Peyer's patch (tissue), 4 donors: ENCODE data around the gene TEX35. TPM values are rescaled to one million over a fixed set of nuclear protein-coding genes. Genes with fewer than 3 reads are reported as not detected.

Source experiments
- DNase-seq, 3 donors: peaks; one replicate each; pipeline ENCODE4 v3.0.0-alpha.2; 2017 to 2019
- H3K27ac ChIP-seq, 4 donors: fragments of 200-600 bp; sonication (generic); one replicate each; pipeline ENCODE4 v1.5.1; 2016 to 2019
- H3K27me3 ChIP-seq, 2 donors: fragments of 200-600 bp; sonication (generic); one replicate each; pipeline ENCODE4 v1.5.1; 2019
- H3K36me3 ChIP-seq, 3 donors: fragments of 200-600 bp; sonication (generic); one replicate each; pipeline ENCODE4 v1.5.1; 2016 to 2019
- H3K4me1 ChIP-seq, 4 donors: fragments of 200-600 bp; sonication (generic); one replicate each; pipeline ENCODE4 v1.5.1; 2016 to 2019
- H3K4me3 ChIP-seq, 4 donors: fragments of 200-600 bp; sonication (generic); 1 replicate in 3 of 4; 2 replicates in 1 of 4; pipeline ENCODE4 v1.5.1; 2016 to 2019; ENCODE audit warnings: mild to moderate bottlenecking in 1 of 4
- H3K9me3 ChIP-seq, 4 donors: fragments of 200-600 bp; sonication (generic); one replicate each; pipeline ENCODE4 v1.5.1; 2016 to 2019; ENCODE audit warnings: mild to moderate bottlenecking in 1 of 4
- POLR2A ChIP-seq, 2 donors: fragments of 450-650 bp; IDR thresholded peaks; one replicate each; pipeline ENCODE4 v1.5.1; 2017; ENCODE audit warnings: antibody characterized with exemption in 2 of 2, mild to moderate bottlenecking in 2 of 2, moderate library complexity in 2 of 2
- total RNA-seq, 4 donors: library from RNA; depleted of rRNA; stranded (reverse); fragments of >200 nt; gene quantifications; one replicate each; pipeline ENCODE4 v1.1.0, GENCODE V29; 2016
- TF ChIP-seq, protein P1 (sequence below), 6 experiments: fragments of 450-650 bp in 4 of 6; fragments of 200-600 bp in 2 of 6; sonication (generic) in 1 of 6; IDR thresholded peaks; one replicate each; pipeline ENCODE4 v1.5.1; 2017 to 2019; ENCODE audit warnings: antibody characterized with exemption in 6 of 6, mild to moderate bottlenecking in 3 of 6, moderate library complexity in 1 of 6

The TEX35 gene
- total RNA-seq, 4 donors from 2014 or later: not detected

DNA sequence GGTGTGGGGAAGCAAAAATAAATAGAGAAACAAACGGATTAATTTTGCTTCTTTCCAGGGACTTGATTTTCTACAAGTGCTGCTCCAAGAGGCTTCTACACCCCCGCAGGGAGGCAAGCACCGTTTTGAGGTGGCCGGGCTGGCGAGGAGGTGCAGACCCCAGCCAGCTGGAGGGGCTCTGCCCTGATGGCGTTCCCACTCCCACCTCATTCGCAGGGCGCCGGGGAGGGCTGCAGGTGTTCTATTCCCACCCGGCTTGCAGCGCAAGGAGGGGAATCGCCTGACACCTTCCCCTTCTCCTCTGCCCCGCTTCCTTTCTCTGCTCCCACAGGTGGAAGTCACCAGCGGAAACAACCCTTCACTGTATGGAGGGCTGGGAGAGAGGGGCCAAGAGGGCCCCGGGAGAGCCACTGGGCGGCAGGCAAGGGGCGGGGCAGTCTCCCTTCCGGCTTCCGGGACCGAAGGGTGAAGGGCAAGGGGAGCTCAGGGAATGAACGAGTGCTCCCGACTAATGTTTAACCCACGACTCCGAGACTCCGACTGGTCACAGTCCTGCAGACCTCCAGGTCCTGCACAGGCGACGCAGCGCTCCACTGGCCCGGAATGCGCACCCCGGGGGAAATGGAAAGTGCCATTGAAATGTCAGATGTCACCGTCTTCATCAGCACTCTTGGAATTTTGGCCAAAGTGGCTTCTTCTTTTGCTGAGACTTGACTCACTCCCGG lies 29.1 kb downstream of the TEX35 start:
- H3K36me3 ChIP-seq: peaks cover 0 to 8% (median 0%) of the 10 kb centered on the region in 3 donors
- TF ChIP-seq, protein P1, sequence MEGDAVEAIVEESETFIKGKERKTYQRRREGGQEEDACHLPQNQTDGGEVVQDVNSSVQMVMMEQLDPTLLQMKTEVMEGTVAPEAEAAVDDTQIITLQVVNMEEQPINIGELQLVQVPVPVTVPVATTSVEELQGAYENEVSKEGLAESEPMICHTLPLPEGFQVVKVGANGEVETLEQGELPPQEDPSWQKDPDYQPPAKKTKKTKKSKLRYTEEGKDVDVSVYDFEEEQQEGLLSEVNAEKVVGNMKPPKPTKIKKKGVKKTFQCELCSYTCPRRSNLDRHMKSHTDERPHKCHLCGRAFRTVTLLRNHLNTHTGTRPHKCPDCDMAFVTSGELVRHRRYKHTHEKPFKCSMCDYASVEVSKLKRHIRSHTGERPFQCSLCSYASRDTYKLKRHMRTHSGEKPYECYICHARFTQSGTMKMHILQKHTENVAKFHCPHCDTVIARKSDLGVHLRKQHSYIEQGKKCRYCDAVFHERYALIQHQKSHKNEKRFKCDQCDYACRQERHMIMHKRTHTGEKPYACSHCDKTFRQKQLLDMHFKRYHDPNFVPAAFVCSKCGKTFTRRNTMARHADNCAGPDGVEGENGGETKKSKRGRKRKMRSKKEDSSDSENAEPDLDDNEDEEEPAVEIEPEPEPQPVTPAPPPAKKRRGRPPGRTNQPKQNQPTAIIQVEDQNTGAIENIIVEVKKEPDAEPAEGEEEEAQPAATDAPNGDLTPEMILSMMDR (IDR thresholded peaks at IDR 0.05): no peak
- peak; percentile 85 to 88 for TF ChIP-seq POLR2A (IDR thresholded peaks at IDR 0.05)
- H3K27me3 ChIP-seq: no peaks in the 10 kb centered on the region
- H3K27ac ChIP-seq: peak overlapping the region; percentile 73 to 93 (median 87)
- DNase-seq: peak; percentile 60 to 91 (median 88)
- peak overlapping the region; percentile 59 to 73 (median 64) for H3K4me3 ChIP-seq
- H3K9me3 ChIP-seq: no peaks in the 10 kb centered on the region
- peaks cover 0 to 38% (median 8%) of the 10 kb centered on the region in 4 donors for H3K4me1 ChIP-seq

DNA sequence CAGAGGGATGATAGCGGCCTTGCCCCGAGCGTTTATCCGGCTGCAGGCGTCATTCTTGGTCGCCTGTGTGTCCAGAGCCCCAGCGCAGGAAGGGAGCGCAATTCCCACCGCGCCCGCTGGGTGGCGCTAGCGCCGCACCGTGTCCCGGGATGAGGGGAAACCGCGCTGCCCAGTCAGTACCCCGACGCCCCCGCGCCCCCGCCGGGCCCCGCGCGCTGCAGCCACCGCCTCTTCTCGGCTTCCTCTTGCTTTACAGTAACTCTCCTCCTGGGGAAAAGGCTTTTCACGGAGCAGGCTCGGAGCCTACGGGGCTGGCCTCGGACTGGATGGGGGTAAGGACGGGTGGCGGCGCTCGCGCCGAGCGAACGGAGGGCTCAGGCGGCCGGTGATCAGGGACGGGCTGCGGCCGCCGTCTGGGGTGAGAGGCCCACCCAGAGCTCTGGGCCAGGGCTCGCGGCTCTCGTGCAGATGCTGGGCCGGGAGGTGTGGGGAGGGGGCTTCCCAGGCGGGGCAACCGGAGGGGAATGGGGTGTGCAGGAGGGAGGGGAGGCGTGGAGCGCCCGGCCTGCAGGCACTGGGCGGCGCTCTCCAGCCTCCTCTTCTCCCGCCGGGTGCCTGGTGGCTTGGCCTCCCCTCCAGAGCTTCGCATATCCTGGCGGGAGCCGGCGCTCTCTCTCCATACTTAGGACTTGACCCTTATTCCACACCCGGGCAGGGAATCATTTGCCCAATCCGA lies 29.8 kb downstream of the TEX35 start:
- DNase-seq: peak; percentile 88 to 96 (median 96)
- Histone ChIP-seq H3K4me3 (peak overlapping the region; percentile 59 to 73 (median 64)), H3K4me1 (peaks cover 0 to 33% (median 7%) of the 10 kb centered on the region in 4 donors), H3K36me3 (peaks cover 0 to 15% (median 0%) of the 10 kb centered on the region in 3 donors), H3K27ac (peak overlapping the region; percentile 73 to 93 (median 87)), H3K27me3 (no peaks in the 10 kb centered on the region), H3K9me3 (no peaks in the 10 kb centered on the region)
- TF ChIP-seq POLR2A (IDR thresholded peaks at IDR 0.05): no peak
- TF ChIP-seq, protein P1 (IDR thresholded peaks at IDR 0.05): peak; percentile 97 to 99 (median 98)

DNA sequence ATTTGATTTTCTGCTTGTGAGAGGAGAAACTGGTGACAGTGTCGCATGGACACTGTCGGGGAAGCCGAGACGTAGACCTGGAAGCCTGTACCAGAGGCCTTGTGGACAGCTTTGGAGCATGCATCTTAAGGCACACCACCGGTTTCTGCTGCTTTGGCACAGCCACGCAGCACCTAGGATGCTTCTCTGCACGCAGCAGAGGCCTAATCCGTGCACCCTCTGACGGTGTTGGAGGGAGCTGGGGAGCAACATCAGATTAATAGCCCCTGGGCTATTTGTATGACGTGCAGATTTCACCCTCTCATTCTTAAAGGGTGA lies 30.3 kb downstream of the TEX35 start:
- H3K4me1 ChIP-seq: peaks cover 0 to 28% (median 5%) of the 10 kb centered on the region in 4 donors
- H3K27me3 ChIP-seq: no peaks in the 10 kb centered on the region
- no peak for TF ChIP-seq POLR2A (IDR thresholded peaks at IDR 0.05)
- TF ChIP-seq, protein P1 (IDR thresholded peaks at IDR 0.05): peak in 1 of 6 experiments; percentile 16
- no peaks in the 10 kb centered on the region for H3K9me3 ChIP-seq
- peak overlapping the region; percentile 73 to 93 (median 87) for H3K27ac ChIP-seq
- peaks cover 0 to 21% (median 0%) of the 10 kb centered on the region in 3 donors for H3K36me3 ChIP-seq
- no peak for DNase-seq
- H3K4me3 ChIP-seq: peak overlapping the region; percentile 59 to 73 (median 64)

DNA sequence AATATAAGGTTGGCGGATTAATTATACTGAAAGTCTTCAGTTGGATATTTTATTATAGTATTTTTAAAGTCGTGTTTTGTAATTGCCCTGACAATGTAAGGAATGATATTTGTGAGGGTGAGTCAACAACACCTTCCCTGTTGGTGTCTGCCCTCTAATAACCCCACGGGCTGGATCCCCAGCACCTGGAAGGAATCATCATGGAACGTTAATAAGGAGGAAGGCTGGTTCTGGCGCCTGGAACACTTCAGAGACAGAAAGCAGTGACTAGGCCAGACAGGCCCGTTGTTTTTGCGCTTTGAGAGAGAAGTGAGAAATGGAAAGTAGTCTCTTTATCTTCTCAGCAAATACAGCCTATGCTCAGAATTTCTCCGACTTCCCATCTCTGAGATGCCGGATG lies 31.6 kb downstream of the TEX35 start:
- H3K4me3 ChIP-seq: peak overlapping the region in 1 of 4 donors; percentile 67
- TF ChIP-seq, protein P1 (IDR thresholded peaks at IDR 0.05): no peak
- no peak for TF ChIP-seq POLR2A (IDR thresholded peaks at IDR 0.05)
- H3K27ac ChIP-seq: peak overlapping the region in 2 of 4 donors; percentile 28 to 89
- H3K9me3 ChIP-seq: no peaks in the 10 kb centered on the region
- H3K4me1 ChIP-seq: peaks cover 0 to 22% (median 2%) of the 10 kb centered on the region in 4 donors
- peaks cover 0 to 21% (median 0%) of the 10 kb centered on the region in 3 donors for H3K36me3 ChIP-seq
- no peaks in the 10 kb centered on the region for H3K27me3 ChIP-seq
- peak in 1 of 3 donors; percentile 33 for DNase-seq

DNA sequence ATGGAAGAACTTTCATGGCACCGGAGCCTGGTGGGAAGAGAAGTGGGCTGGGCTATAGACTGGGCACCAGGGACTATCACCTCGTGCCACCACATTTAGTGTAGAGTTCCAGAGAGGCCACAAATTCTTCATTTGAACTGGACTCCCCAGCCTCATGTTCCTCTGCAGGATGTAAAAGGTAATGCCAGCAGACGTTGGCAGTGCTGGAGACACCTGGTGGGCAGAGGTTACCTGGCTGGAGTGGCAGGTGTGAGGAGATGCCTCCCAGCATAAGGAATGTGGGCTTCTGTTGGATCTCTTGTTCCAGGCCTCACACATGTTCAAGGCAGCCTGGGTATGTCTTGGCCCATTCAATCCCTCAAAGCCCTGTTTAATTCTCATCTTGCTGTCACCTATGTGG lies 35.2 kb downstream of the TEX35 start:
- peaks cover 0 to 29% (median 0%) of the 10 kb centered on the region in 3 donors for H3K36me3 ChIP-seq
- TF ChIP-seq, protein P1 (IDR thresholded peaks at IDR 0.05): peak in 2 of 6 experiments; percentile 11 to 23
- no peak for TF ChIP-seq POLR2A (IDR thresholded peaks at IDR 0.05)

More for the DNA sequence above, 35.2 kb downstream of the TEX35 start:
- H3K27me3 ChIP-seq: no peaks in the 10 kb centered on the region
- no peaks in the 10 kb centered on the region for H3K9me3 ChIP-seq
- DNase-seq: no peak
- no peak overlapping the region for H3K4me3 ChIP-seq
- no peak overlapping the region for H3K27ac ChIP-seq
- peaks cover 0 to 14% (median 0%) of the 10 kb centered on the region in 4 donors for H3K4me1 ChIP-seq
